Measurements from ENCODE around the gene BCAS1.

GRCh38 chr20:54002741-54003140 is 67.7 kb downstream of the BCAS1 start:
- TF ChIP-seq CTCF (IDR thresholded peaks at IDR 0.05) (no peak), POLR2A (IDR thresholded peaks at IDR 0.05) (no peak)
